GM23338 (cell line): Measurements from ENCODE around the gene FLG2. TPM values are rescaled to one million over a fixed set of nuclear protein-coding genes. Genes with fewer than 3 reads are reported as not detected.

Experiments
- ATAC-seq: fragments of 200-7000 bp; cut with Tn5 transposase; 3 replicates; pipeline ENCODE4 v1.9.1; 2020
- DNase-seq: peaks from one replicate; pipeline ENCODE4 v3.0.0-alpha.2; 2015; ENCODE audit warnings: low spot score
- H2AFZ ChIP-seq: fragments of 200-600 bp; sonication (generic); 2 replicates; pipeline ENCODE4 v1.8.0; 2016; ENCODE audit warnings: antibody characterized with exemption, mild to moderate bottlenecking, moderate library complexity
- H3F3A ChIP-seq: fragments of 200-600 bp; sonication (generic); replicated peaks from 2 replicates; pipeline ENCODE4 v1.8.0; 2017; ENCODE audit warnings: antibody characterized with exemption, mixed run types, low read depth
- H3K27ac ChIP-seq: fragments of 200-600 bp; sonication (generic); 2 replicates; pipeline ENCODE4 v1.6.1; 2016; ENCODE audit warnings: low read depth
- H3K27me3 ChIP-seq: fragments of 200-600 bp; sonication (generic); 2 replicates; pipeline ENCODE4 v1.8.0; 2016; ENCODE audit warnings: mild to moderate bottlenecking, mixed run types, moderate library complexity; ENCODE audit not compliant: insufficient read depth
- H3K36me3 ChIP-seq: fragments of 200-600 bp; sonication (generic); 2 replicates; pipeline ENCODE4 v1.8.0; 2016; ENCODE audit warnings: mild to moderate bottlenecking; ENCODE audit not compliant: insufficient read depth
- H3K4me1 ChIP-seq: fragments of 200-600 bp; sonication (generic); 2 replicates; pipeline ENCODE4 v1.8.0; 2016; ENCODE audit warnings: mild to moderate bottlenecking, moderate library complexity; ENCODE audit not compliant: insufficient read depth
- H3K4me2 ChIP-seq: fragments of 200-600 bp; sonication (generic); 2 replicates; pipeline ENCODE4 v1.7.1; 2017; ENCODE audit warnings: mixed run types
- H3K4me3 ChIP-seq: fragments of 200-600 bp; sonication (generic); 2 replicates; pipeline ENCODE4 v1.6.1; 2016; ENCODE audit warnings: mixed run types
- H3K79me2 ChIP-seq: fragments of 200-600 bp; sonication (generic); replicated peaks from 2 replicates; pipeline ENCODE4 v1.8.0; 2017; ENCODE audit warnings: mild to moderate bottlenecking; ENCODE audit not compliant: insufficient read depth
- H3K9me2 ChIP-seq: fragments of 200-600 bp; sonication (generic); 2 replicates; pipeline ENCODE4 v1.8.0; 2017; ENCODE audit not compliant: insufficient read depth
- H4K20me1 ChIP-seq: fragments of 200-600 bp; sonication (generic); replicated peaks from 2 replicates; pipeline ENCODE4 v1.8.0; 2017; ENCODE audit warnings: mild to moderate bottlenecking; ENCODE audit not compliant: insufficient read depth
- H3K27ac Mint-ChIP-seq: 2 replicates; pipeline ENCODE4 v1.8.0; 2020; ENCODE audit warnings: inconsistent platforms, mild to moderate bottlenecking, moderate library complexity, mixed read lengths
- H3K27me3 Mint-ChIP-seq: 3 replicates; pipeline ENCODE4 v1.8.0; 2022; ENCODE audit warnings: low read depth, mild to moderate bottlenecking, moderate library complexity, mixed read lengths, inconsistent platforms; ENCODE audit not compliant: insufficient read depth, poor library complexity
- H3K36me3 Mint-ChIP-seq: 3 replicates; pipeline ENCODE4 v1.8.0; 2021; ENCODE audit warnings: low read depth, mild to moderate bottlenecking, inconsistent platforms, moderate library complexity, mixed read lengths
- H3K4me1 Mint-ChIP-seq: 3 replicates; pipeline ENCODE4 v1.8.0; 2020; ENCODE audit warnings: mild to moderate bottlenecking, inconsistent platforms, mixed read lengths
- H3K4me3 Mint-ChIP-seq: 3 replicates; pipeline ENCODE4 v1.8.0; 2021; ENCODE audit warnings: moderate library complexity, mild to moderate bottlenecking, inconsistent platforms, mixed read lengths
- H3K9me3 Mint-ChIP-seq: 3 replicates; pipeline ENCODE4 v1.8.0; 2020; ENCODE audit warnings: moderate library complexity, mild to moderate bottlenecking, inconsistent platforms, mixed read lengths
- CREB1 ChIP-seq: fragments of 250-450 bp; sonication (Bioruptor Pico); IDR thresholded peaks from 2 replicates; pipeline ENCODE4 v1.5.0; 2020; ENCODE audit warnings: low read depth, mild to moderate bottlenecking, moderate library complexity
- EZH2 ChIP-seq: fragments of 200-600 bp; sonication (generic); IDR thresholded peaks from one replicate; pipeline ENCODE4 v1.8.0; 2017; ENCODE audit warnings: antibody characterized with exemption, mild to moderate bottlenecking, low read depth; ENCODE audit not compliant: unreplicated experiment
- EZH2phosphoT487 ChIP-seq: fragments of 200-600 bp; sonication (generic); IDR thresholded peaks from one replicate; pipeline ENCODE4 v1.8.1; 2018; ENCODE audit warnings: antibody characterized with exemption; ENCODE audit not compliant: unreplicated experiment
- JUNB ChIP-seq: IDR thresholded peaks from one replicate; pipeline ENCODE4 v1.6.1; 2016; ENCODE audit warnings: antibody characterized with exemption; ENCODE audit not compliant: unreplicated experiment
- NANOG ChIP-seq: IDR thresholded peaks from 2 replicates; pipeline ENCODE4 v1.6.1; 2016; ENCODE audit warnings: antibody characterized with exemption, borderline replicate concordance
- POLR2AphosphoS5 ChIP-seq: IDR thresholded peaks from 2 replicates; pipeline ENCODE4 v1.6.1; 2016; ENCODE audit warnings: antibody characterized with exemption, low read depth
- STAT1 ChIP-seq: IDR thresholded peaks from one replicate; pipeline ENCODE4 v1.6.1; 2016; ENCODE audit warnings: antibody characterized with exemption; ENCODE audit not compliant: unreplicated experiment
- ZNF114 ChIP-seq: fragments of 250-450 bp; sonication (Bioruptor Pico); IDR thresholded peaks from 2 replicates; pipeline ENCODE4 v1.5.0; 2020; ENCODE audit warnings: mild to moderate bottlenecking, moderate library complexity
- ZNF331 ChIP-seq: fragments of 250-450 bp; sonication (Bioruptor Pico); IDR thresholded peaks from 2 replicates; pipeline ENCODE4 v1.5.0; 2020; ENCODE audit warnings: low read depth, mild to moderate bottlenecking, moderate library complexity
- polyA plus RNA-seq: library from polyadenylated mRNA; unstranded; fragments of >200 nt; fragmentation: Nextera tagmentation; extraction: Ambion mirVana; gene quantifications from 2 replicates; pipeline ENCODE4 v1.2.1, GENCODE V29; 2016
- total RNA-seq: library from RNA; depleted of rRNA; stranded (reverse); fragments of >200 nt; shearing (Covaris generic); gene quantifications from 2 replicates; pipeline ENCODE4 v1.2.3, GENCODE V29; 2014
- TF ChIP-seq, protein P1 (sequence below): IDR thresholded peaks from one replicate; pipeline ENCODE4 v1.6.1; 2018; ENCODE audit warnings: antibody characterized with exemption; ENCODE audit not compliant: unreplicated experiment
- TF ChIP-seq, protein P2 (sequence below): fragments of 250-450 bp; sonication (Bioruptor Pico); IDR thresholded peaks from 2 replicates; pipeline ENCODE4 v1.5.0; 2020; ENCODE audit warnings: mild to moderate bottlenecking, moderate library complexity
- TF ChIP-seq, protein P3 (sequence below): IDR thresholded peaks from 2 replicates; pipeline ENCODE4 v1.6.1; 2016; ENCODE audit warnings: antibody characterized with exemption
- TF ChIP-seq, protein P4 (sequence below), 2 experiments: fragments of 200-600 bp in 1 of 2; sonication (generic) in 1 of 2; conservative IDR thresholded peaks; 2 replicates each; pipeline versions ENCODE4 v1.5.1 to v1.6.1; 2016 to 2017; ENCODE audit warnings: antibody characterized with exemption in 2 of 2, low read depth in 2 of 2, mild to moderate bottlenecking in 2 of 2, moderate library complexity in 1 of 2

FLG2 gene
- total and polyA plus RNA-seq, 2 experiments from 2014 or later: not detected

DNA sequence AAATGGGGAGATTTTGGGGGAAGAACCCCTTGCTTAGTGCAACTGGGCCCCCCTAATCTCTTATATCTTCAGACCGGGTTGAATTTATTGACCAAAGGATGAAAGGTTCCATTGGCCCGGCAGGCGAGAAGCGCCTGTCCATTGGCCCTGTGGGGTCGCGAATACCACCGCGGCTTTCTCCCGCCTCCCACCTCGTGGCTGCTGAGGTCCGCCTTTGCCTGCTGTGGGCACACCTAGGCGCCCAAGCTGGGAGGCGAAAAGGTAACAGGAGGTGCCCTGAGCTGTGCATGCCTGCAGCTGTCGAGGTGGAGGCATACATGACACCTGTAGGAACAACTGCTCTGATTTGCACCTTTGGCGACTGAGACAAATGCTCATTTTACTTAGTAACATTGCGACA is 21.1 kb upstream of the FLG2 start:
- no peak overlapping the region for H3K4me3 ChIP-seq
- H3K27ac Mint-ChIP-seq: no peak overlapping the region
- peak; percentile 73 for ATAC-seq

More for the DNA sequence above, 21.1 kb upstream of the FLG2 start:
- DNase-seq: peak; percentile 20
- Histone ChIP-seq H3K36me3 (no peaks in the 10 kb centered on the region), H3K4me2 (no peak overlapping the region), H3K27ac (no peak overlapping the region), H3F3A (no peaks in the 10 kb centered on the region), H4K20me1 (no peaks in the 10 kb centered on the region), H3K79me2 (no peaks in the 10 kb centered on the region), H3K4me1 (peaks cover 4% of the 10 kb centered on the region; the same call in 1 of the 2 replicates), H3K9me2 (no peaks in the 10 kb centered on the region; the same call in 1 of the 2 replicates), H2AFZ (peak overlapping the region; percentile 96), H3K27me3 (no peaks in the 10 kb centered on the region)
- H3K4me3 Mint-ChIP-seq: no peak overlapping the region
- H3K27me3 Mint-ChIP-seq: peaks cover 6% of the 10 kb centered on the region
- TF ChIP-seq, protein P1, sequence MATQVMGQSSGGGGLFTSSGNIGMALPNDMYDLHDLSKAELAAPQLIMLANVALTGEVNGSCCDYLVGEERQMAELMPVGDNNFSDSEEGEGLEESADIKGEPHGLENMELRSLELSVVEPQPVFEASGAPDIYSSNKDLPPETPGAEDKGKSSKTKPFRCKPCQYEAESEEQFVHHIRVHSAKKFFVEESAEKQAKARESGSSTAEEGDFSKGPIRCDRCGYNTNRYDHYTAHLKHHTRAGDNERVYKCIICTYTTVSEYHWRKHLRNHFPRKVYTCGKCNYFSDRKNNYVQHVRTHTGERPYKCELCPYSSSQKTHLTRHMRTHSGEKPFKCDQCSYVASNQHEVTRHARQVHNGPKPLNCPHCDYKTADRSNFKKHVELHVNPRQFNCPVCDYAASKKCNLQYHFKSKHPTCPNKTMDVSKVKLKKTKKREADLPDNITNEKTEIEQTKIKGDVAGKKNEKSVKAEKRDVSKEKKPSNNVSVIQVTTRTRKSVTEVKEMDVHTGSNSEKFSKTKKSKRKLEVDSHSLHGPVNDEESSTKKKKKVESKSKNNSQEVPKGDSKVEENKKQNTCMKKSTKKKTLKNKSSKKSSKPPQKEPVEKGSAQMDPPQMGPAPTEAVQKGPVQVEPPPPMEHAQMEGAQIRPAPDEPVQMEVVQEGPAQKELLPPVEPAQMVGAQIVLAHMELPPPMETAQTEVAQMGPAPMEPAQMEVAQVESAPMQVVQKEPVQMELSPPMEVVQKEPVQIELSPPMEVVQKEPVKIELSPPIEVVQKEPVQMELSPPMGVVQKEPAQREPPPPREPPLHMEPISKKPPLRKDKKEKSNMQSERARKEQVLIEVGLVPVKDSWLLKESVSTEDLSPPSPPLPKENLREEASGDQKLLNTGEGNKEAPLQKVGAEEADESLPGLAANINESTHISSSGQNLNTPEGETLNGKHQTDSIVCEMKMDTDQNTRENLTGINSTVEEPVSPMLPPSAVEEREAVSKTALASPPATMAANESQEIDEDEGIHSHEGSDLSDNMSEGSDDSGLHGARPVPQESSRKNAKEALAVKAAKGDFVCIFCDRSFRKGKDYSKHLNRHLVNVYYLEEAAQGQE: no peak
- TF ChIP-seq, protein P2, sequence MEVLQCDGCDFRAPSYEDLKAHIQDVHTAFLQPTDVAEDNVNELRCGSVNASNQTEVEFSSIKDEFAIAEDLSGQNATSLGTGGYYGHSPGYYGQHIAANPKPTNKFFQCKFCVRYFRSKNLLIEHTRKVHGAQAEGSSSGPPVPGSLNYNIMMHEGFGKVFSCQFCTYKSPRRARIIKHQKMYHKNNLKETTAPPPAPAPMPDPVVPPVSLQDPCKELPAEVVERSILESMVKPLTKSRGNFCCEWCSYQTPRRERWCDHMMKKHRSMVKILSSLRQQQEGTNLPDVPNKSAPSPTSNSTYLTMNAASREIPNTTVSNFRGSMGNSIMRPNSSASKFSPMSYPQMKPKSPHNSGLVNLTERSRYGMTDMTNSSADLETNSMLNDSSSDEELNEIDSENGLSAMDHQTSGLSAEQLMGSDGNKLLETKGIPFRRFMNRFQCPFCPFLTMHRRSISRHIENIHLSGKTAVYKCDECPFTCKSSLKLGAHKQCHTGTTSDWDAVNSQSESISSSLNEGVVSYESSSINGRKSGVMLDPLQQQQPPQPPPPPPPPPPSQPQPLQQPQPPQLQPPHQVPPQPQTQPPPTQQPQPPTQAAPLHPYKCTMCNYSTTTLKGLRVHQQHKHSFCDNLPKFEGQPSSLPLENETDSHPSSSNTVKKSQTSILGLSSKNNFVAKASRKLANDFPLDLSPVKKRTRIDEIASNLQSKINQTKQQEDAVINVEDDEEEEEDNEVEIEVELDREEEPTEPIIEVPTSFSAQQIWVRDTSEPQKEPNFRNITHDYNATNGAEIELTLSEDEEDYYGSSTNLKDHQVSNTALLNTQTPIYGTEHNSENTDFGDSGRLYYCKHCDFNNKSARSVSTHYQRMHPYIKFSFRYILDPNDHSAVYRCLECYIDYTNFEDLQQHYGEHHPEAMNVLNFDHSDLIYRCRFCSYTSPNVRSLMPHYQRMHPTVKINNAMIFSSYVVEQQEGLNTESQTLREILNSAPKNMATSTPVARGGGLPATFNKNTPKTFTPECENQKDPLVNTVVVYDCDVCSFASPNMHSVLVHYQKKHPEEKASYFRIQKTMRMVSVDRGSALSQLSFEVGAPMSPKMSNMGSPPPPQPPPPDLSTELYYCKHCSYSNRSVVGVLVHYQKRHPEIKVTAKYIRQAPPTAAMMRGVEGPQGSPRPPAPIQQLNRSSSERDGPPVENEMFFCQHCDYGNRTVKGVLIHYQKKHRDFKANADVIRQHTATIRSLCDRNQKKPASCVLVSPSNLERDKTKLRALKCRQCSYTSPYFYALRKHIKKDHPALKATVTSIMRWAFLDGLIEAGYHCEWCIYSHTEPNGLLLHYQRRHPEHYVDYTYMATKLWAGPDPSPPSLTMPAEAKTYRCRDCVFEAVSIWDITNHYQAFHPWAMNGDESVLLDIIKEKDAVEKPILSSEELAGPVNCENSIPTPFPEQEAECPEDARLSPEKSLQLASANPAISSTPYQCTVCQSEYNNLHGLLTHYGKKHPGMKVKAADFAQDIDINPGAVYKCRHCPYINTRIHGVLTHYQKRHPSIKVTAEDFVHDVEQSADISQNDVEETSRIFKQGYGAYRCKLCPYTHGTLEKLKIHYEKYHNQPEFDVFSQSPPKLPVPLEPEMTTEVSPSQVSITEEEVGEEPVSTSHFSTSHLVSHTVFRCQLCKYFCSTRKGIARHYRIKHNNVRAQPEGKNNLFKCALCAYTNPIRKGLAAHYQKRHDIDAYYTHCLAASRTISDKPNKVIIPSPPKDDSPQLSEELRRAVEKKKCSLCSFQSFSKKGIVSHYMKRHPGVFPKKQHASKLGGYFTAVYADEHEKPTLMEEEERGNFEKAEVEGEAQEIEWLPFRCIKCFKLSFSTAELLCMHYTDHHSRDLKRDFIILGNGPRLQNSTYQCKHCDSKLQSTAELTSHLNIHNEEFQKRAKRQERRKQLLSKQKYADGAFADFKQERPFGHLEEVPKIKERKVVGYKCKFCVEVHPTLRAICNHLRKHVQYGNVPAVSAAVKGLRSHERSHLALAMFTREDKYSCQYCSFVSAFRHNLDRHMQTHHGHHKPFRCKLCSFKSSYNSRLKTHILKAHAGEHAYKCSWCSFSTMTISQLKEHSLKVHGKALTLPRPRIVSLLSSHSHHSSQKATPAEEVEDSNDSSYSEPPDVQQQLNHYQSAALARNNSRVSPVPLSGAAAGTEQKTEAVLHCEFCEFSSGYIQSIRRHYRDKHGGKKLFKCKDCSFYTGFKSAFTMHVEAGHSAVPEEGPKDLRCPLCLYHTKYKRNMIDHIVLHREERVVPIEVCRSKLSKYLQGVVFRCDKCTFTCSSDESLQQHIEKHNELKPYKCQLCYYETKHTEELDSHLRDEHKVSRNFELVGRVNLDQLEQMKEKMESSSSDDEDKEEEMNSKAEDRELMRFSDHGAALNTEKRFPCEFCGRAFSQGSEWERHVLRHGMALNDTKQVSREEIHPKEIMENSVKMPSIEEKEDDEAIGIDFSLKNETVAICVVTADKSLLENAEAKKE (CRISPR knock-in tag): no peak
- TF ChIP-seq EZH2phosphoT487 (no peak), EZH2 (no peak), CREB1 (CRISPR knock-in tag) (no peak), ZNF114 (no peak), ZNF331 (CRISPR knock-in tag) (no peak), POLR2AphosphoS5 (no peak), STAT1 (no peak), NANOG (no peak), JUNB (no peak)
- TF ChIP-seq, protein P3, sequence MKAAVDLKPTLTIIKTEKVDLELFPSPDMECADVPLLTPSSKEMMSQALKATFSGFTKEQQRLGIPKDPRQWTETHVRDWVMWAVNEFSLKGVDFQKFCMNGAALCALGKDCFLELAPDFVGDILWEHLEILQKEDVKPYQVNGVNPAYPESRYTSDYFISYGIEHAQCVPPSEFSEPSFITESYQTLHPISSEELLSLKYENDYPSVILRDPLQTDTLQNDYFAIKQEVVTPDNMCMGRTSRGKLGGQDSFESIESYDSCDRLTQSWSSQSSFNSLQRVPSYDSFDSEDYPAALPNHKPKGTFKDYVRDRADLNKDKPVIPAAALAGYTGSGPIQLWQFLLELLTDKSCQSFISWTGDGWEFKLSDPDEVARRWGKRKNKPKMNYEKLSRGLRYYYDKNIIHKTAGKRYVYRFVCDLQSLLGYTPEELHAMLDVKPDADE: no peak
- TF ChIP-seq, protein P4, sequence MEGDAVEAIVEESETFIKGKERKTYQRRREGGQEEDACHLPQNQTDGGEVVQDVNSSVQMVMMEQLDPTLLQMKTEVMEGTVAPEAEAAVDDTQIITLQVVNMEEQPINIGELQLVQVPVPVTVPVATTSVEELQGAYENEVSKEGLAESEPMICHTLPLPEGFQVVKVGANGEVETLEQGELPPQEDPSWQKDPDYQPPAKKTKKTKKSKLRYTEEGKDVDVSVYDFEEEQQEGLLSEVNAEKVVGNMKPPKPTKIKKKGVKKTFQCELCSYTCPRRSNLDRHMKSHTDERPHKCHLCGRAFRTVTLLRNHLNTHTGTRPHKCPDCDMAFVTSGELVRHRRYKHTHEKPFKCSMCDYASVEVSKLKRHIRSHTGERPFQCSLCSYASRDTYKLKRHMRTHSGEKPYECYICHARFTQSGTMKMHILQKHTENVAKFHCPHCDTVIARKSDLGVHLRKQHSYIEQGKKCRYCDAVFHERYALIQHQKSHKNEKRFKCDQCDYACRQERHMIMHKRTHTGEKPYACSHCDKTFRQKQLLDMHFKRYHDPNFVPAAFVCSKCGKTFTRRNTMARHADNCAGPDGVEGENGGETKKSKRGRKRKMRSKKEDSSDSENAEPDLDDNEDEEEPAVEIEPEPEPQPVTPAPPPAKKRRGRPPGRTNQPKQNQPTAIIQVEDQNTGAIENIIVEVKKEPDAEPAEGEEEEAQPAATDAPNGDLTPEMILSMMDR (conservative IDR thresholded peaks at IDR 0.05; ENCODE audit: low read depth in 2 of 2): no peak
- no peaks in the 10 kb centered on the region; the same call in 1 of the 3 replicates for H3K9me3 Mint-ChIP-seq
- H3K36me3 Mint-ChIP-seq: no peaks in the 10 kb centered on the region
- 0 out of 3 replicates have a peak, but pooled peaks cover 3% of the 10 kb centered on the region for H3K4me1 Mint-ChIP-seq
